Stimulated activated CD4-positive, alpha-beta T cell treated with anti-CD3 and anti-CD28 coated beads, Interleukin-1b, Interleukin-23, amount 100 ng/mL, for 48 hours (primary cell): ENCODE data around the gene CLEC17A.
"Not testable (repeated sequence)": the region's sequence is repeated elsewhere in the genome, so short reads cannot be mapped to it uniquely, and the experiment has no call there.

Source experiments
- DNase-seq: peaks from one replicate; pipeline ENCODE4 v3.0.0-alpha.2; 2020

CLEC17A gene, protein sequence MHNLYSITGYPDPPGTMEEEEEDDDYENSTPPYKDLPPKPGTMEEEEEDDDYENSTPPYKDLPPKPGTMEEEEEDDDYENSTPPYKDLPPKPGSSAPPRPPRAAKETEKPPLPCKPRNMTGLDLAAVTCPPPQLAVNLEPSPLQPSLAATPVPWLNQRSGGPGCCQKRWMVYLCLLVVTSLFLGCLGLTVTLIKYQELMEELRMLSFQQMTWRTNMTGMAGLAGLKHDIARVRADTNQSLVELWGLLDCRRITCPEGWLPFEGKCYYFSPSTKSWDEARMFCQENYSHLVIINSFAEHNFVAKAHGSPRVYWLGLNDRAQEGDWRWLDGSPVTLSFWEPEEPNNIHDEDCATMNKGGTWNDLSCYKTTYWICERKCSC

DNA sequence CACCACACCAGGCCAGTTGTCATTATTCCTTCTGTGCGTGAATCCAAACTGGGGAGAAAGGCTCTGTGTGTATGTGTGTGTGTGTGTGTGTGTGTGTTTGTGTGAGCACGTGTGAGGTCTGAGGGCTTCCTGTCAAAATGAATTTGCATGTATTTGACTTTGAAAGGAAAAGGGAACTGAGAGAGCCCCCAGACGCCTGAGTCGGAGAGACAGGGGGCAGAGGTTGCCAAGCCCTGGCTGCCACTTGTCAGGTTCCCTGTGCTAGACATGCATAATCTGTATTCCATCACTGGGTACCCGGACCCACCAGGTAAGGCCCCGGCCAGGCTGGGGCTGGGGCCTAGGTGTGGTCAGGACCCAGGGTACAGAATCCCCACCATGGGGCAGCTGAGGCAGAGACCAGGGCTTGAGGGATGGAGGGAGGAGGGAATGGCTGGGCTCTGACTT lies at the start of gene CLEC17A:
CLEC17A (plus strand) TSS at position 191 of the 447 bp plus-strand sequence; CDS start at position 268, 77 bp downstream.
- DNase-seq, result no peak

DNA sequence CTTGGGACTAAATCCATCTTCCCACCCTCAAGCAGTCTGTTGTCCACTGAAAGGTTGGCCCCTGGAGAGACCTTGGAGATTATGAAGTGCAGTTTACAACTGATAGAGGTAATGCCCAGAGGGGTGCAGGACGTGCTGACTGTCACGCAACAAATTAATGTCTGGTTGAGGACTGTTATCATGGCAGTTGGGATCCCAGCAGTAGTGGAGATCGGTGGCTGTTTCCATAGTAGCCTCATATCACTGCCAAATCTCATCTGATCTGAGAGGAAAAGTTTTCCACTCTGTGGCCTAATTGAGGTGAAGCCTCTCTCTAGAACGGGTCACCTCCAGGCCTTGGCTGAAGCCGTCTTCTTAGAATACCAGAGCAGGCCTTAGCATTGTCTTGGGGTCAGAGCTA lies 49.4 kb upstream of the CLEC17A start:
- DNase-seq, result no peak

DNA sequence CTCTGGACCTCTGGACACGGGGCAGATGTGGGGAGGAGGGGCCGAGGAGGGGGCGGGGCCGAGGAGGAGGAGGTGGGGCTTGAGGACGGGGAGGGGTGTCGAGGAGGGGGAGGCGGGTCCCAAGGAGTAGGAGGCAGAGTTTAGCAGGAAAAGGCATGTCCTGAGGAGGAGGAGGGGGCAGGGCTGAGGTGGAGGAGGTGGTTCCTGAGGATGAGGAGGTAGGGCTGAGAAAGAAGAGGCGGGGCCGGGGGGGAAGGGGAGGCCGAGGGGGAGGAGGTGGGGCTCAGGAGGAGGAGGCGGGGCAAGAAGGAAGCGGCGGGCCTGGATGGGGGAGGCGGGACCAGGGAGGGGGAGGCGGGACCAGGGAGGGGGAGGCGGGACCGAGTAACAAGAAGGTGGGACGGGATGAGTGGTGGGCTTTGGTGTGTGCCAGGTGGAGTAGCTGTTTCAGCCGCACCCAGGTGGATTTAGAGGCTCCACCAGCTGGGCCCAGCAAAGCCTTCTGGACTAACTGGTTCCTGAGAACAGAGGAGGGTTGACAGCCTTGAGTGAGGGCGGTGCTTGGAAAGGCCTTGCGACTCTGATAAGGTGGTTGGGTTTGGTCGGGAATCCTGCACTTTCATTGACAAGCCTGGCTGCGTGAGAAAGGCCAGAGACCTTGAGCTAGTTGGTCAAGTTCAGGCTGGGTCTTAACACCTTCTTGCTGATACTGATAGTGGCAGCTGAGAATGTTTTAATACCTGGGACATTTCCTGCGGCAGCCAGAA lies 45.8 kb upstream of the CLEC17A start:
- DNase-seq, result peak; percentile 68

DNA sequence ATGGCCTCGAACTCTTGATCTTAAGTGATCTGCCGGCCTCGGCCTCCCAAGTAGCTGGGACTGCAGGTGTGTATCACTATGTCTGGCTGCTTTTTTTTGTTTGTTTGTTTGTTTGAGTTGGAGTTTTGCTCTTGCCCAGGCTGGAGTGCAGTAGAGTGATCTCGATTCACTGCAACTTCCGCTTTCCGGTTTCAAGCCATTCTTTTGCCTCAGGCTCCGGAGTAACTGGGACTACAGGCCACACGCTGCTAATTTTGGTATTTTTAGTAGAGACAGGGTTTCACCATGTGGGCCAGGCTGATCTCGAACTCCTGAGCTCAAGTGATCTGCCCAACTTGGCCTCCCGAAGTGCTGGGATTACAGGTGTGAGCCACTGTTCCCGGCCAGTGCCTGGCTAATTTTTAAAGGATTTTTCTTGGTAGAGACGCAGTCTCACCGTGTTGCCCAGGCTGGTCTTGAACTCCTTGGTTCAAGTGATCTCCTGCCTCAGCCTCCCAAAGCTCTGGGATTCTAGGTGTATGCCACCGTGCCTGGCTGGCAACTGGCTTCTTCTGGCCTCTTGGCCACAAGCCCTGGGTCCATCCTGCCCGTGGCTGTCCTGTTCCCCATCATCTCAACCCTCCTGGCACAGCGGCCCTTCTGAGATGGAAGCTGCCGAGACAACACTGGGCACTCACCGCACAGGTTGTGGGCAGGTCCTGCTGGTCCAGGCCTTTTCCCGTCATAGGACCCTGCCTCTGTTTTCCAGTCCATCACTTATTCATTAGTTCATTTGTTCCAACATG lies 42.0 kb upstream of the CLEC17A start:
- no peak for DNase-seq

DNA sequence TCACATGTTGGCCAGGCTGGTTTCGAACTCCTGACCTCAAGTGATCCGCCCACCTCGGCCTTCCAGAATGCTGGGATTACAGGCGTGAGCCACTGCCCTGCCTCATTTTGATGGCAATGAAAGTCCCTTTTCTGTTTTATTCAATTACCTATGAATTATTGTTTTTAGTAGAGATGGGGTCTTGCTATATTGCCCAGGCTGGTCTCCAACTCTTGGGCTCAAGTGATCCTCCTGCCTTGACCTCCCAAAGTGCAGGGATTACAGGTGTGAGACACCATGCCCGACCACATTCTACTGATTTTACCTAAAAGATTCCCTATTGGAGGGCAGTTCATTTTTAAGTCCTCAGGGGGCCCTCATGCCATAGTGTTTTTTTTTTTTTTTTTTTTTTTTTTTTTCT lies 40.9 kb upstream of the CLEC17A start:
- not testable (repeated sequence) for DNase-seq

DNA sequence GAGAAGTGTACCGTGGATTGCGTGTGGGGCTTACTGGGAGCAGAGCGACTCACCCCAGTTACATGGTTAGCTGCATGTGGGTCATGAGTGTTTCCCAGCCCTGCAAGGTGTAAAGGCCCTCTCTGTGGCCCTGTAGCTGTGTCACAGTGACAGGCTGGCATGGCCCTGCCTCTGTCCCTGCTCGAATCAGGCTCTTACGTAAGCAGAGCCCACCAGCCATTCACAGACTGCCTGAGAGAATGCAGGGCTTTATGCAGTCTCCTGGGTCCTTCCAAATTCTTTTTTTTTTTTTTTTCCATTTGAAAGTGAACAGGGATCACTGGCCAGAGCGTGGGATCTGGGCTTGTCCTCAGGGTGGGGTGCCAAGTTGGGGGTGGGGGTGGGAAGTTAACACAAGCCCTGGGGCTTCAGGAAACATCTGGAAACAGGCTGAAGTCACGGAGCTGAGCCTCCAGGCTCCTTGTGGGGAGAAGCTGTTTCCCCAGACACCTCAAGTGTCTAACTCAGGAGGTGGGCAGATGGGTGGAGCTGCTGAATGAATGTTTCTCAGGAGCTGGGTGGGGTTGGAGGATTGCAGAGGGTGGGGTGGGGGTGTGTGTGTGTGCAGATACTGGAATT lies 40.1 kb upstream of the CLEC17A start:
- no peak for DNase-seq

DNA sequence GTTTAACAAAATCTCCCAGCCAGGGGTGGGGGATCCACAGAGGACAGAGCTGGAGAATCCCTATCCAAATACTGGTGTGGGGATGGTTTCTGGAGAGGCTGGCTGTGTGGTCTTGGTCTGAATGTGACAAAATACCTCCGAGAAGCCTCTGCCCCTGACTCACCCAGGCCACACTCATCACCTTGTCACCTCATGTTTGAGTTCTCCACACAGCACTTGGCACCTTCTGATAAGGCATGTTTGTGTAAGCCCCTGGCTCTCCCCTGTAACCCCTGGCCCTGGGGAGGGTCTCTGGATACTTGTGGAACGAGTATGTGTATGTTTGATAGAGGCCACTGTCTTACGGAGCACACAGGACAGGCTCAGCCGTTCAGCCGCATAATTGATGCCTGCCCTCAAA lies 38.8 kb upstream of the CLEC17A start:
- DNase-seq, result no peak

DNA sequence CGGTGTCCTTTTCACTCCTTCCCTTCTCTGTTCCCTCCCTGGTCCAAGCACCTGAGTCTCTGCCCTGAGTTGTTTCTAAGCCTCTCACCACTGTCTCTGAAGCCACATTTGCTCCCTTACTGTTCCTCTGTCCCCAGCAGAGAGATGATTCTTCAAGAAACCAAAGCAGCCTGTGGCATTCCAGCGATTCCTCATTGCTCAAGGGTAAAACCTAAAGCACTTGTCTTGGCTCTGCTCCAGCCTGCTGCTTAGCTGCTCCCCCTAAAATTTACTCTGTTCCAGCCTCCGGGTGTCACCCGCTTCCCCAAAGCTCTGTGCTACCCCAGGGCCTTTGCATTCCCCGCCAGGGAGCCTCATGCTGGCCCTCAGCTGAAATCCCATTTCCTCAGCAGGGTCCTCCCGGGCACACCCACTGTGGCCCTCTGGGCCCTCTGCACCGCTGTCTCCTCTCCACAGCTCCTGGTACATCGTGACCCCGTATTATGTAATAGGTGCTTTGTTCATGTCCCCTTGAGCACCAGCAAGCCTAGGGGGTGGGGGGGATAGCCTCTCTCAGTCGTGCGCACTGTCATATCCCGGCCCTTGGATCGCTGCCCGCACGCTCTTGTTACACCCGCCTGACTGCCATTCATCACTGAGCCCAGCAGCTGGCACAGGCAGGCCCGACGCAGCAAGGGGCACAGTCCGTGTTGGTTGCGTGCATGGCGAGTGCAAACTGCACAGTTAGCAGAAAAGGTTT lies 37.7 kb upstream of the CLEC17A start:
- DNase-seq, result no peak

DNA sequence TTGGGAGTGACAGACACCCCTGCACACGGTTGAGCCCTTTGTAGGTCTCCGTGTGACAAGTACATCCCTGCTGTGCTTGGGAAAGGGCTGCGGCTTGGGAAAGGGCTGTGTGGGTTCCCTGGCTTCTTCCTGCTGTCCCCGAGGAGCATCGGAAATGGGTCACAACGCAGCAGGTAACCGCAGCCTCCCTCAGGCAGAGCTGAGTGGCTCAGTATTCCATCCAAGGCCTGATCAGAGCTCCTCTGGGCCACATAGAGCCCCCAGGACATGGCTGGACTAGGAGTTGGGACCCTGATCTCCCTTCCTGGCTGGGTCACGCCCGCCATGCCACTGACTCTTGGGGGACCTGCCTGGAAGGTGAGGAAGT lies 37.2 kb upstream of the CLEC17A start:
- no peak for DNase-seq

DNA sequence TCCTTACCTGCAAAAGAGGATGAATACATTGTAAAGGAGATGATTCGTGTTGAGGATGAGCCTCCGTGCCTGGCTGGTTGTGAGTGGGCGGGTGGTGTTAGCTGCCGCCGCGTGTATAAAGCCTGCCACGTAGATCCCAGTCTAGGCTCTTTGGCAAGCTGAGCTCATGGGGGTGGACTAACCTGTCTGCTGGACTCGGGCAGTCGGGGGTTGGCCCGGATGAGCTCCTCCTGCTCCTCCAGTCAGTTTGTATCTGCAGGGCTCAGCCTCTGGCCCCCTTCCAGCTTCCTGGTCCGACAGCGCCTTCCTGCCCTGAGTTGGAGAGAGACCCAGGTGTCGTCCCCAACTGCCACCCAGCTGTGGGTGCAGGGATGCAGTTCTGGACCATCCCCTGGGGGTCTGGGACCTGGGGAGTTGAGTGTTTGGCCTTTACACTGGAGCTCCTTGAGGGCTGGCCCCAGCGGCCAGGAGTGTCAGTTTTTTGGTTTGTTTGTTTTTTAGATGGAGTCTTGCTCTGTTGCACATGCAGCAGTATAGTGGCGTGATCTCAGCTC lies 32.6 kb upstream of the CLEC17A start:
- DNase-seq, result no peak

DNA sequence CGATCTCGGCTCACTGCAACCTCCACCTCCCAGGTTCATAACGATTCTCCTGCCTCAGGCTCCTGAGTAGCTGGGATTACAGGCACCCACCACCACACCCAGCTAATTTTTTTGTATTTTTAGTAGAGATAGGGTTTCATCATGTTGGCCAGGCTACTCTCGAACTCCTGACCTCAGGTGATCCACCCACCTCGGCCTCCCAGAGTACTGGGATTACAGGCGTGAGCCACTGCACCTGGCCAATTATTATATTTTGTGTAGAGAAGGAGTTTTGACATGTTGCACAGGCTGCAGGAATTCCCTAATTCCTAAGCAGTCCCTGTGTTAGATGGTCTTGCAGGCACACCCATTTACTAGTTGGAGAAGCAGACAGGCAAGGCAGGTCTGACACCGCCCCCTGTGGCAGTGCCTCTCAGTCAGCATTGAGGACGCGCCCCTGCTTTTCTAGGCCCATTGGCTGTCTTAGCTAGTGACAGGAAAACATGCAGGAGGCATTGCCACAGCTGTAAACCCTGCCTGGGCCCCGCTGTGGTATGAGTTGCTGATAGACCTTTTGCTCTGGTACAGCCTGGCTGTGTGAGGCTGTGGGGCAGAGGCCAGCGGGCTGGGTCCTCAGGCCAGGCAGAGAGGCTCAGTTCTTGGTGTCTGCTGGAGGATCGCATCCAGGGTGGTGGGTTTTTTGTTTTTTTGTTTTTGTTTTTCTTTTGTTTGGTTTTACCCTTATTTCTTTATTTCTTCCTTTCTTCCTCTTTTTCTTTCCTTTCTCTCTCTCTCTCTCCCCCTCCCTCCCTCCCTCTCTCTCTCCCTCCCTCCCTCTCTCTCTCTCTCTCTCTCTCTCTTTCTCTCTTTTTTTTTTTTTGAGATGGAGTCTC lies 31.5 kb upstream of the CLEC17A start:
- DNase-seq, result peak; percentile 81

DNA sequence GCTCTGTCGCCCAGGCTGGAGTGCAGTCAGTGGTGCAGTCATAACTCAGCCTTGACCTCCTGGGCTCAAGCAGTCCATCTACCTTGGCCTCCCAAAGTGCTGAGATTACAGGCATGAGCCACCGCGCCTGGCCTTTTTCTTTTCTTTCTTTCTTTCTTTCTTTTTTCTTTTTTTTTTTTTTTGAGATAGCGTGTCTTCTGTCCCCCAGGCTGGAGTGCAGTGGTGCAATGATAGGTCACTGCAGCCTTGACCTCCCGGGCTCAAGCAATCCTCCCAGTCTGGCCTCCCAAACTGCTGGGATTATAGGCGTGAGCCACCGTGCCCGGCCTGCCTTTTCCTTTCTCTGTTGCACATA lies 30.9 kb upstream of the CLEC17A start:
- not testable (repeated sequence) for DNase-seq

DNA sequence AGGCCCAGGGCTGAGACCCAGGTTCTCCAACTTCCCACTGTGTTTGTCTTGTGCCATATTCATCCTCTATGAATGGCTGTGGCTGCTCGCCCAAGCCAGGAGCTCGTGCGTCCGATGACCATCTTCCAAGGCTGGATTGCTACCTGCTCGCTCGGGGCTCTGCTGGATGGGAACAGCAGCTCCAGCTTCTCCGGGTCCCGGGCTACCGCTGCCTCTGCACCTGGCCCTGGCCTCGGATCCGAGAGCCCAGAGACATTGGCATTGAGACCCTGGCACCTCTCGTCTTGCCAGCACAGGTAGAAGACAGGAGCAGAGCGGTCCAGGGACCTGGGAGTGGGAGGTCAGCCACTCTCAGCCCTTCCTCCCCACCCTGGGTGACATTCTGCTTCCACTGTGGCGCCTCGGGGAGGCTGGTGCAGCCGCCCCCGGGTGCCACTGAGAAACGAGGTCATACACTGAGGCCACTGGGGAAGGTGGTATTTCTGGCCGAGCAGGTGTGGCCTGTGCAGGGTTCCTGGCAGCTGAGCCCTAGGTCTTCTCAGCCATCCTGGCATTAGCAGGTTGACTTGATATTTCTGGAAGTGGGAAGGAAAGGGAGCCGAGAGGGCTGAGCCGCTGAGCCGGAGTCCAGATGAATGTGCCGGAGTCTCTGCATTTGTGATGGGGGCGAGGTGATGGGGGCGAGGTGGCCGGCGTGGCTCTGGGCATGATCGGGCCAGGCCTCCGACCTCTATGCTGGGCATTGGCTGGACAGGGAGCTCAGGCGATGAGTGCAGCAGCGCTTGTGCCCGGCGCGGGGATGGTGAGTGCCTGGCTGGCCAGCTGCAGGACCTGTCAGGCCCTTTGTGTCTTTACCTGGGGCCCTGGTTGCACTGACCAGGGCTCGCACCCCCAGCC lies 29.6 kb upstream of the CLEC17A start:
- no peak for DNase-seq

DNA sequence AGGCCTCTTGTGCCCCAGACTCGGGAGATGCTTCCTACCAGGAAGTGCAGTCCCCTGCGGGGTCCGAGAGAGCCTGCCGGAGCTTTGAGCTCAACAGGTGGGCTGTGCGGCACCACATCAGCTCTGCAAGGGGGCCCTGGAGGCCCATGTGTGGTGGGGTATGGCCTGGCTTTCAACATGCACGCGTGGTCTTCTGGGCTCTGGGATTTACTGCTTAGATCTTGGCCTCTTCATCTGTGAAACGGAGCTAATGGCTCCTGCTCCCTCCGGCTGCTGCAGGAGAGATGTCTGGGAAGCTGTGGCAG lies 29.0 kb upstream of the CLEC17A start:
- no peak for DNase-seq

DNA sequence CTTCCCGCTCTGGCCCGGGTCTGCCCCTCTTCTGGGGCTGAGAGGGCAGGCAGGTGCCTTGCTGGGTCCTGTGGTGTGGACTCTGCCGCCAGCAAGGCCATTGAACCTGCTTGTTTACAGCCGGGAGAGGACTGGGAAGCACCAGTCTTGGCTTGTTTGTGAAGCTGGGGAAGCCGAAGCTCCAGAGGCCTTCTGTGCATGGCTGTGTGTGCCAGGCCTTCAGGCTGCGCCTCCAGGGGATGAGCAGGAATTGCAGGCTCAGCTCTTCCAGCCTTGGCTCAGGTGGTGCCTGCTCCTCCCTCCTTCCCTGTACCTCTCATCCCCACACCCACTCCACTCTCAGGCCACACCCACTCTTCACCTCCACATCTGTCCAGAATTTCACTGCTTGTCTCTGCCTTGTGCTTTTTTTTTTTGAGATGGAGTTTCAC lies 28.5 kb upstream of the CLEC17A start:
- no peak for DNase-seq

DNA sequence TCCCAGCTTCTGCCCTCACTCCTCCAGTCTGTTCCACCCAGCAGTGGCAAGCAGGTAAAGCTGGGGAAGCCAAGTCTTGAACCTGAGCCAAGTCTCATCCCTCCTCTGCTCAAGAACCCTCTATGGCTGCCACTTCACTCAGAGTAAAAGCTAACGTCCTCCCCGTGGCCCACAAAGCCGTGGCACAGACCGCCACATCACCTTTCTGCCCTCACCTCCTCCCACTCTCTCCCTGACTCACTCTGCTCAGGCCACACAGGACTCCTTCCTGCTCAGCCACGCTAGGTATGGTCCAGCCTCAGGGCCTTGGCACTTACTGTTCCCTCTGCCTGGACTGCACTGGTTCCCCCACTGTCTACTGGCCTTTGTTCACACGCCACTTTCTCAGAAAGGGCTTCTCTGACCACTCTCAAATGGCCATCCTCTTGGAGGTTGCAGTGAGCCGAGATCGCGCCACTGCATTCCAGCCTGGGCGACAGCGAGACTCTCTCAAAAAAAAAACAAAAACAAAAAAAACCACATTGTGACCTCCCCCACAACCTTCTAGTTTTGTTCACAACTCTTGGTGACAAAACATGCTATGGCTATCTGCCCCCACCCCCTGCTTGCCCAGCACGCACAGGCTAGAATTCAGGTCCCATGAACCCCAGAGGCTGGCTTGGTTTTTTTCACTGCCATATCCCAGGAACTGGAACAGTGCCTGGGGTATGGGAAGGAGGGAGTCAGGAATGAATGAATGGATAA lies 26.8 kb upstream of the CLEC17A start:
- no peak for DNase-seq

DNA sequence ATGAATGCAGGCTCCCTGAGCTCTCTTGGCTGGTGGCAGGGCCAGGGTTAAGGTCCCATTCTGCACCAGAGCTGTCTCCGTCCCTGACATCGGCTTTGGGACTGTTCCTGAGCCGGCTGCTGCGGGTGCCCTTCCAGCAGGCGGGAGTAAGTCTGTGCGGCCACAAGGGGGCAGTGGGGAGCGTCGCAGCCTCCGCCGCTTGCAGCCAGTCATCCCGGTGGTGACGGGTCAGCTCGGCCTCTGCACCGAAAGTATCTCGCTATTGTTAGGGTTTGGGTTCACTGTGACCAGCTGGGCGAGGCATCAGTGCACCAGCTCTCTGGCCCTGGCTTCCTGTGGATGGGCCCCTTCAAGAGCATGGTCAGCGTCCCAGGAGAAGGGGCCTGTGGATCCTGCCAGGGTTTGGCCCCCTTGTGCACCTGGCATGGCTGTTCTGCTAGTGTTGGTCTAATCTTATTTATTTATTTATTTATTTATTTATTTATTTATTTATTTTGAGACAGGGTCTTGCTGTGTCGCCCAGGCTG lies 26.2 kb upstream of the CLEC17A start:
- peak; percentile 77 for DNase-seq

DNA sequence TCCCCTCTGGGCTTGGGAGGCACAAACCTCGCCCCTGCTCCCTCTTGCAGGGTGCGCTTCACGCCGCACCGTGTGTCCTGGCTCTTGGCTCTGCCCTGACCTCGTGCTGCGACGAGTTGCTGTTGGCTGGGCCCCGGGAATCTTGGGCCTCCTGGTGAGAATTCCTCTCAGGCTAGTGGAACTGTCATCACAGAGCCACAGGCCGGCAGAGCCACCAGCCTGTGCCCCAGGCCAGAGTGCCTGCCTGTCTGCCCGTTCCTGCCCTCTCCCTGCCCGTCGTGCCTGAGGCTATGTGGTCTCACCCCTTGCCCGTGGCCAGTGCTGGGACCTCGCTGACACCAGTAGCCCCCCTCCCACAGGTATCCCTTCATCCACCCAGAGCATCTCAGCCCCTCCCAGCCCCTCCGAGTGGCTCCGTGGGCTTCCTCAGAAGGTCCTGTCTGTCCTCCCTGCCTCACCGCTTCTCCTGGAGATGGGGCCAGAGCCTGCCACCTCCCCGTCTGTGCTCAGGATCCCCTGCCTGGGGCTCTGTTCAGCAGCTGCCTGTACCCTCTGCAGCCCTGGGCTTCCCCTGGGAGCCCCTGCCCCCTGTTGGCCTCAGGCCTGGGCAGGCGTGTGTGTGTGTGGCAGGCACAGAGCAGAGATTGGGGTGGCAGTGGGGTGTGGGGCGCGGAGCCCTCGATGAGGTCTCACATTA lies 24.4 kb upstream of the CLEC17A start:
- DNase-seq, result no peak
